A673 (cell line): ENCODE data around the gene POMGNT2. TPM values are rescaled to one million over a fixed set of nuclear protein-coding genes. Genes with fewer than 3 reads are reported as not detected.

ENCODE experiments used
- BruUV-seq: library from RNA; stranded (reverse); fragments of 400-500 nt; replicated peaks from 2 replicates; lab custom pipeline; 2021; lab: Mats Ljungman, UMichigan
- CTCF ChIA-PET: fragments of 300-600 bp; sonication (Branson Sonifier 250); formaldehyde crosslinking; loops from one replicate; lab custom pipeline; 2022; ENCODE audit warnings: antibody characterized with exemption; lab: Charles Lee
- POLR2A ChIA-PET: fragments of 300-600 bp; sonication (Branson Sonifier 250); formaldehyde crosslinking; loops from one replicate; lab custom pipeline; 2022; ENCODE audit warnings: antibody characterized with exemption; ENCODE audit not compliant: low non-redundant PET; lab: Charles Lee
- DNase-seq: peaks from one replicate; pipeline ENCODE4 v3.0.0-alpha.2; 2015; ENCODE audit warnings: low spot score
- H3K27ac ChIP-seq: fragments of 200-600 bp; sonication (generic); 2 replicates; pipeline ENCODE4 v1.5.1; 2016; ENCODE audit warnings: mixed run types, low read depth, mild to moderate bottlenecking, mixed read lengths, antibody characterized with exemption, low read length; ENCODE audit not compliant: poor library complexity, severe bottlenecking
- H3K27me3 ChIP-seq: fragments of 200-600 bp; sonication (generic); replicated peaks from 2 replicates; pipeline ENCODE4 v1.6.1; 2017; ENCODE audit warnings: mixed run types, low read depth, mild to moderate bottlenecking, mixed read lengths, antibody characterized with exemption, low read length; ENCODE audit not compliant: insufficient read depth, poor library complexity
- H3K36me3 ChIP-seq: fragments of 200-600 bp; sonication (generic); 2 replicates; pipeline ENCODE4 v1.6.1; 2016; ENCODE audit warnings: mixed run types, mild to moderate bottlenecking, mixed read lengths, antibody characterized with exemption, low read length; ENCODE audit not compliant: insufficient read depth, poor library complexity, severe bottlenecking
- H3K4me1 ChIP-seq: fragments of 200-600 bp; sonication (generic); 2 replicates; pipeline ENCODE4 v1.6.1; 2017; ENCODE audit warnings: mixed run types, mild to moderate bottlenecking, mixed read lengths, antibody characterized with exemption, low read length; ENCODE audit not compliant: insufficient read depth, poor library complexity, severe bottlenecking
- H3K4me3 ChIP-seq: fragments of 200-600 bp; sonication (generic); 2 replicates; pipeline ENCODE4 v1.5.1; 2016; ENCODE audit warnings: low read depth, mixed run types, mild to moderate bottlenecking, mixed read lengths, low read length; ENCODE audit not compliant: poor library complexity, severe bottlenecking
- H3K9me3 ChIP-seq: fragments of 200-600 bp; sonication (generic); 2 replicates; pipeline ENCODE4 v1.6.1; 2016; ENCODE audit warnings: mixed run types, low read depth, mild to moderate bottlenecking, mixed read lengths, antibody characterized with exemption, low read length; ENCODE audit not compliant: poor library complexity, severe bottlenecking
- CTCF ChIP-seq: fragments of 300-800, 200-600 bp; sonication (generic); conservative IDR thresholded peaks from 2 replicates; pipeline ENCODE4 v1.5.1; 2017; ENCODE audit warnings: low read depth, mild to moderate bottlenecking, antibody characterized with exemption, low read length, moderate library complexity, mixed read lengths
- EZH2 ChIP-seq: fragments of 200-600 bp; sonication (generic); IDR thresholded peaks from 2 replicates; pipeline ENCODE4 v1.6.1; 2017; ENCODE audit warnings: borderline replicate concordance, low read depth, mild to moderate bottlenecking, mixed read lengths, antibody characterized with exemption, low read length; ENCODE audit not compliant: poor library complexity, severe bottlenecking
- intact Hi-C: fragments of 100-400 bp; cut with micrococcal nuclease; formaldehyde crosslinking; loops from one replicate; pipeline ENCODE4 v1.10.0; 2022; ENCODE audit not compliant: unreplicated experiment
- total RNA-seq: library from RNA; stranded (reverse); gene quantifications from 2 replicates; pipeline ENCODE4 v1.2.3, GENCODE V29; 2021

Gene POMGNT2
- total RNA-seq, 1 experiment from 2014 or later: 6.5 TPM

GRCh38 chr3:43063114-43063513, 42.8 kb downstream of the POMGNT2 start:
- intact Hi-C loops: no loop called here
- Histone ChIP-seq H3K9me3 (no peaks in the 10 kb centered on the region), H3K27me3 (no peaks in the 10 kb centered on the region), H3K36me3 (no peaks in the 10 kb centered on the region), H3K4me1 (no peaks in the 10 kb centered on the region), H3K4me3 (no peak overlapping the region), H3K27ac (no peak overlapping the region)
- TF ChIP-seq EZH2 (no peak), CTCF (no peak)
- no TSS peak for BruUV-seq
- ChIA-PET CTCF (no interaction called here), POLR2A (no interaction called here)
- DNase-seq: no peak

GRCh38 chr3:43062564-43063040, 43.3 kb downstream of the POMGNT2 start:
- no TSS peak for BruUV-seq

GRCh38 chr3:43062040-43062563, 43.8 kb downstream of the POMGNT2 start:
- Histone ChIP-seq H3K4me1 (no peaks in the 10 kb centered on the region), H3K27me3 (no peaks in the 10 kb centered on the region), H3K27ac (no peak overlapping the region), H3K4me3 (no peak overlapping the region), H3K9me3 (no peaks in the 10 kb centered on the region), H3K36me3 (no peaks in the 10 kb centered on the region)
- ChIA-PET CTCF (no interaction called here), POLR2A (no interaction called here)
- intact Hi-C loops: no loop called here
- BruUV-seq: no TSS peak
- no peak for DNase-seq
- TF ChIP-seq EZH2: no peak
- TF ChIP-seq CTCF: no peak

More at GRCh38 chr3:43062564-43063040, 43.3 kb downstream of the POMGNT2 start:
- ChIA-PET CTCF (no interaction called here), POLR2A (no interaction called here)
- Histone ChIP-seq H3K4me1 (no peaks in the 10 kb centered on the region), H3K27me3 (no peaks in the 10 kb centered on the region), H3K36me3 (no peaks in the 10 kb centered on the region), H3K9me3 (no peaks in the 10 kb centered on the region), H3K27ac (no peak overlapping the region), H3K4me3 (no peak overlapping the region)
- intact Hi-C loops: no loop called here
- no peak for DNase-seq
- no peak for TF ChIP-seq EZH2
- TF ChIP-seq CTCF: no peak
